HG03378 (cell line): ENCODE measurements around the gene TBC1D10B.
"Not testable (repeated sequence)": the region's sequence is repeated elsewhere in the genome, so short reads cannot be mapped to it uniquely, and the experiment has no call there.

ENCODE experiments used
- ATAC-seq: cut with Tn5 transposase; IDR thresholded peaks from one replicate; pipeline ENCODE4 v1.9.1; 2021; ENCODE audit warnings: mild to moderate bottlenecking, moderate library complexity; ENCODE audit not compliant: unreplicated experiment

The TBC1D10B gene

GRCh38 chr16:30356401-30357084 lies 13.8 kb downstream of the TBC1D10B start:
- no peak for ATAC-seq

- ATAC-seq, result no peak
Observed at GRCh38 chr16:30355954-30356308, 14.4 kb downstream of the TBC1D10B start.

GRCh38 chr16:30355144-30355953 lies 14.9 kb downstream of the TBC1D10B start, which contains the start of gene CD2BP2:
Gene CD2BP2 (minus strand): TSS chr16:30355308. CDS start chr16:30354681, 627 bp downstream.
- ATAC-seq, result peak; percentile 43

- ATAC-seq, result no peak
Observed at GRCh38 chr16:30354423-30355143, 15.7 kb downstream of the TBC1D10B start.

GRCh38 chr16:30353438-30354129 lies 16.7 kb downstream of the TBC1D10B start:
- ATAC-seq, result no peak

- ATAC-seq, result no peak
Observed at GRCh38 chr16:30352488-30353401, 17.5 kb downstream of the TBC1D10B start.

- ATAC-seq, result no peak
Observed at GRCh38 chr16:30351586-30352419, 18.5 kb downstream of the TBC1D10B start.

- no peak for ATAC-seq
Observed at GRCh38 chr16:30351001-30351441, 19.3 kb downstream of the TBC1D10B start.

- ATAC-seq, result peak; percentile 45
Observed at GRCh38 chr16:30350134-30350871, 20.0 kb downstream of the TBC1D10B start.

GRCh38 chr16:30349675-30350074 lies 20.6 kb downstream of the TBC1D10B start:
- no peak for ATAC-seq

GRCh38 chr16:30348929-30349328 lies 21.4 kb downstream of the TBC1D10B start:
- ATAC-seq, result no peak

GRCh38 chr16:30348113-30348512 lies 22.2 kb downstream of the TBC1D10B start:
- ATAC-seq, result no peak

GRCh38 chr16:30346286-30346685 lies 24.0 kb downstream of the TBC1D10B start:
- ATAC-seq, result no peak

GRCh38 chr16:30343491-30343820 lies 26.8 kb downstream of the TBC1D10B start:
- not testable (repeated sequence) for ATAC-seq

- no peak for ATAC-seq
Observed at GRCh38 chr16:30342751-30343490, 27.4 kb downstream of the TBC1D10B start.

GRCh38 chr16:30341971-30342370 lies 28.3 kb downstream of the TBC1D10B start:
- not testable (repeated sequence) for ATAC-seq

GRCh38 chr16:30340621-30341020 lies 29.7 kb downstream of the TBC1D10B start:
- ATAC-seq, result no peak

- ATAC-seq, result not testable (repeated sequence)
Observed at GRCh38 chr16:30338715-30339114, 31.6 kb downstream of the TBC1D10B start.
